IMR-90 (cell line): ENCODE data around the gene ETFDH. TPM values are rescaled to one million over a fixed set of nuclear protein-coding genes. Genes with fewer than 3 reads are reported as not detected.
A peak's percentile ranks its signal among the peaks of the same experiment; 100 is the strongest.

Experiments
- ATAC-seq: fragments of 200-7000 bp; cut with Tn5 transposase; 2 replicates; pipeline ENCODE4 v1.9.1; 2020; ENCODE audit warnings: low read depth, mild to moderate bottlenecking, moderate library complexity
- BruUV-seq: library from RNA; stranded (reverse); fragments of 400-500 nt; replicated peaks from 2 replicates; lab custom pipeline; 2021; lab: Mats Ljungman, UMichigan
- CTCF ChIA-PET: fragments of 300-600 bp; formaldehyde crosslinking; extraction: SDS; loops from one replicate; lab custom pipeline; 2021; ENCODE audit warnings: antibody characterized with exemption; lab: Yijun Ruan, JAX
- POLR2A ChIA-PET: fragments of 300-600 bp; sonication (Branson Sonifier 250); formaldehyde crosslinking; loops from one replicate; lab custom pipeline; 2022; ENCODE audit warnings: antibody characterized with exemption; ENCODE audit not compliant: unreplicated experiment; lab: Charles Lee
- DNase-seq: peaks from one replicate; pipeline ENCODE4 v3.0.0; 2013
- H2AFZ ChIP-seq: replicated peaks from 2 replicates; pipeline ENCODE3; 2013; ENCODE audit warnings: low read length, mild to moderate bottlenecking; ENCODE audit not compliant: poor library complexity
- H2AK5ac ChIP-seq: 2 replicates; pipeline ENCODE4 v1.6.1; 2013; ENCODE audit warnings: low read depth, low read length, inconsistent platforms
- H2AK9ac ChIP-seq: replicated peaks from 2 replicates; pipeline ENCODE3; 2013; ENCODE audit warnings: mild to moderate bottlenecking, low read depth, low read length, moderate library complexity; ENCODE audit not compliant: poor library complexity
- H2BK120ac ChIP-seq: 2 replicates; pipeline ENCODE4 v1.6.1; 2013; ENCODE audit warnings: low read depth, low read length, inconsistent platforms
- H2BK15ac ChIP-seq: 3 replicates; pipeline ENCODE4 v1.6.1; 2013; ENCODE audit warnings: low read depth, low read length, inconsistent platforms
- H2BK20ac ChIP-seq: 2 replicates; pipeline ENCODE4 v1.6.1; 2013; ENCODE audit warnings: low read depth, mild to moderate bottlenecking, inconsistent platforms, low read length, moderate library complexity
- H2BK5ac ChIP-seq: 2 replicates; pipeline ENCODE4 v1.6.1; 2013; ENCODE audit warnings: mild to moderate bottlenecking, low read depth, low read length, inconsistent platforms; ENCODE audit not compliant: poor library complexity, severe bottlenecking
- H3K14ac ChIP-seq: replicated peaks from 2 replicates; pipeline ENCODE4 v1.6.1; 2013; ENCODE audit warnings: low read depth, low read length, inconsistent platforms
- H3K18ac ChIP-seq: 2 replicates; pipeline ENCODE4 v1.6.1; 2013; ENCODE audit warnings: low read depth, low read length, control low read depth
- H3K23ac ChIP-seq: 2 replicates; pipeline ENCODE4 v1.6.1; 2013; ENCODE audit warnings: low read depth, low read length, inconsistent platforms
- H3K27ac ChIP-seq: 2 replicates; pipeline ENCODE4 v1.5.1; 2013; ENCODE audit warnings: mild to moderate bottlenecking, control low read depth, low read length; ENCODE audit not compliant: insufficient read depth
- H3K27me3 ChIP-seq: 2 replicates; pipeline ENCODE4 v1.6.1; 2013; ENCODE audit warnings: low read length; ENCODE audit not compliant: control insufficient read depth, insufficient read depth
- H3K36me3 ChIP-seq: 2 replicates; pipeline ENCODE4 v1.6.1; 2013; ENCODE audit warnings: low read length, mixed read lengths; ENCODE audit not compliant: control insufficient read depth, insufficient read depth
- H3K4ac ChIP-seq: 2 replicates; pipeline ENCODE4 v1.6.1; 2013; ENCODE audit warnings: low read depth, low read length, inconsistent platforms
- H3K4me1 ChIP-seq: 2 replicates; pipeline ENCODE4 v1.6.1; 2013; ENCODE audit warnings: low read length, mixed read lengths; ENCODE audit not compliant: control insufficient read depth, insufficient read depth
- H3K4me2 ChIP-seq: 2 replicates; pipeline ENCODE4 v1.6.1; 2013; ENCODE audit warnings: low read depth, mild to moderate bottlenecking, control low read depth, low read length, moderate library complexity
- H3K4me3 ChIP-seq: 2 replicates; pipeline ENCODE4 v1.5.1; 2013; ENCODE audit warnings: low read depth, mild to moderate bottlenecking, control low read depth, low read length, moderate library complexity; ENCODE audit not compliant: insufficient read depth
- H3K56ac ChIP-seq: 2 replicates; pipeline ENCODE4 v1.6.1; 2013; ENCODE audit warnings: low read length, inconsistent platforms; ENCODE audit not compliant: insufficient read depth; ENCODE audit errors: extremely low read depth
- H3K79me1 ChIP-seq, 2 experiments: 2 replicates each; pipeline ENCODE4 v1.6.1; 2013; ENCODE audit warnings: low read length in 2 of 2, inconsistent platforms in 1 of 2, low read depth in 1 of 2
- H3K9ac ChIP-seq: 2 replicates; pipeline ENCODE4 v1.6.1; 2013; ENCODE audit warnings: low read depth, low read length, control low read depth
- H3K9me1 ChIP-seq: 2 replicates; pipeline ENCODE4 v1.6.1; 2013; ENCODE audit warnings: low read length, inconsistent platforms; ENCODE audit not compliant: insufficient read depth
- H3K9me3 ChIP-seq: 2 replicates; pipeline ENCODE4 v1.6.1; 2013; ENCODE audit warnings: low read length; ENCODE audit not compliant: control insufficient read depth, insufficient read depth
- H4K20me1 ChIP-seq: 2 replicates; pipeline ENCODE4 v1.6.1; 2013; ENCODE audit warnings: low read length, inconsistent platforms; ENCODE audit not compliant: insufficient read depth
- H4K5ac ChIP-seq: 2 replicates; pipeline ENCODE4 v1.6.1; 2013; ENCODE audit warnings: mild to moderate bottlenecking, low read depth, low read length, control low read depth
- H4K8ac ChIP-seq, 2 experiments: 2 replicates each; pipeline ENCODE4 v1.6.1; 2013; ENCODE audit warnings: low read depth in 2 of 2, low read length in 2 of 2, control low read depth in 1 of 2, inconsistent platforms in 1 of 2
- H4K91ac ChIP-seq: 2 replicates; pipeline ENCODE4 v1.6.1; 2013; ENCODE audit warnings: low read depth, low read length, inconsistent platforms; ENCODE audit not compliant: insufficient read depth
- BHLHE40 ChIP-seq: fragments of 150-350 bp; IDR thresholded peaks from 2 replicates; pipeline ENCODE4 v1.6.1; 2016; ENCODE audit warnings: mild to moderate bottlenecking, low read depth, low read length
- CEBPB ChIP-seq: IDR thresholded peaks from 2 replicates; pipeline ENCODE4 v1.6.1; 2012; ENCODE audit warnings: low read depth, low read length, improper control_type of control experiment
- CHD1 ChIP-seq: IDR thresholded peaks from 2 replicates; pipeline ENCODE4 v1.6.1; 2012; ENCODE audit warnings: low read depth, low read length, improper control_type of control experiment
- ELK1 ChIP-seq: fragments of 150-350 bp; IDR thresholded peaks from 2 replicates; pipeline ENCODE4 v1.6.1; 2016; ENCODE audit warnings: low read depth, mild to moderate bottlenecking, low read length, moderate library complexity, borderline replicate concordance
- FOS ChIP-seq: fragments of 150-350 bp; IDR thresholded peaks from 2 replicates; pipeline ENCODE4 v1.6.1; 2016; ENCODE audit warnings: low read depth, low read length
- MAFK ChIP-seq: IDR thresholded peaks from 2 replicates; pipeline ENCODE4 v1.6.1; 2012; ENCODE audit warnings: low read depth, low read length, improper control_type of control experiment
- MAZ ChIP-seq: IDR thresholded peaks from 2 replicates; pipeline ENCODE4 v1.6.1; 2012; ENCODE audit warnings: low read depth, mild to moderate bottlenecking, low read length, improper control_type of control experiment, moderate library complexity, borderline replicate concordance
- POLR2A ChIP-seq: IDR thresholded peaks from 2 replicates; pipeline ENCODE4 v1.6.1; 2012; ENCODE audit warnings: mild to moderate bottlenecking, low read depth, low read length
- RCOR1 ChIP-seq: IDR thresholded peaks from 2 replicates; pipeline ENCODE4 v1.6.1; 2012; ENCODE audit warnings: mild to moderate bottlenecking, low read length, improper control_type of control experiment; ENCODE audit not compliant: insufficient replicate concordance
- RFX5 ChIP-seq: IDR thresholded peaks from 2 replicates; pipeline ENCODE4 v1.8.0; 2012; ENCODE audit warnings: low read depth, mild to moderate bottlenecking, low read length, moderate library complexity
- SMC3 ChIP-seq: fragments of 150-350 bp; IDR thresholded peaks from 2 replicates; pipeline ENCODE4 v1.6.1; 2016; ENCODE audit warnings: low read depth, mild to moderate bottlenecking, antibody characterized with exemption, low read length, moderate library complexity
- WGBS, 2 experiments: methylation state at CpG; one replicate each; pipeline versions ENCODE4 v1.1.5 to v1.1.7; 2013; ENCODE audit warnings: missing lambda C conversion rate in 2 of 2; ENCODE audit not compliant: insufficient read length in 1 of 2; ENCODE audit errors: extremely low coverage in 2 of 2; 5-methylcytosine and 5-hydroxymethylcytosine counted together
- dilution Hi-C: fragments of 300-500 bp; cut with HindIII; formaldehyde crosslinking; loops from one replicate; pipeline ENCODE4 v1.14.3; 2018; ENCODE audit warnings: low sequenced_read_pairs; ENCODE audit not compliant: unreplicated experiment
- in situ Hi-C: fragments of 300-500 bp; cut with MboI; formaldehyde crosslinking; loops from 3 replicates; pipeline ENCODE4 v1.14.3; 2019; ENCODE audit warnings: low sequenced_read_pairs, inconsistent platforms, mixed read lengths
- intact Hi-C: fragments of 100-400 bp; cut with micrococcal nuclease; formaldehyde crosslinking; loops from 2 replicates; pipeline ENCODE4 v1.10.0; 2022
- polyA plus RNA-seq, 3 experiments: library from polyadenylated mRNA; depleted of rRNA; stranded (reverse); fragments of >200 nt; gene quantifications; 2 replicates each; pipeline ENCODE4 v1.2.3, GENCODE V29; 2012; ENCODE audit warnings: low replicate concordance in 1 of 3
- total RNA-seq: library from RNA; depleted of rRNA; stranded (reverse); fragments of >200 nt; gene quantifications from 2 replicates; pipeline ENCODE4 v1.2.3, GENCODE V29; 2012

Gene ETFDH
- total and polyA plus RNA-seq, 2 of the 4 experiments (the other 2 are of a cell fraction), result 14.0 to 19.1 TPM

- no peaks in the 10 kb centered on the region for H3K36me3 ChIP-seq
- H3K4me3 ChIP-seq, result no peak overlapping the region
- ChIA-PET POLR2A (no interaction called here), CTCF (no interaction called here)
- no peak overlapping the region for H4K5ac ChIP-seq
- H3K4me1 ChIP-seq, result no peaks in the 10 kb centered on the region
- no peak overlapping the region for H4K8ac ChIP-seq
- peaks cover 10 to 26% of the 10 kb centered on the region in 2 experiments; a peak in 3 of 4 replicates for H3K79me1 ChIP-seq
- H3K9me1 ChIP-seq, result no peaks in the 10 kb centered on the region
- TF ChIP-seq RFX5 (no peak), POLR2A (no peak), CEBPB (no peak), RCOR1 (no peak), MAZ (no peak), FOS (no peak), CHD1 (no peak), ELK1 (no peak), BHLHE40 (no peak), MAFK (no peak), SMC3 (no peak)
- dilution Hi-C loops, result no loop called here
- no peak overlapping the region for H2BK15ac ChIP-seq
- H3K4ac ChIP-seq, result no peak overlapping the region
- H2AK5ac ChIP-seq, result no peak overlapping the region
- no peak overlapping the region for H2AK9ac ChIP-seq
- no CpG with 5 or more reads among the region's 3 CpGs for WGBS, 2 experiments
- H3K56ac ChIP-seq, result no peak overlapping the region
- in situ Hi-C loops, result no loop called here
- H2AFZ ChIP-seq, result no peak overlapping the region
- no peak overlapping the region for H3K23ac ChIP-seq
- no peaks in the 10 kb centered on the region for H4K20me1 ChIP-seq
- ATAC-seq, result no peak
- H2BK5ac ChIP-seq, result no peak overlapping the region
- H4K91ac ChIP-seq, result no peak overlapping the region
- BruUV-seq, result TSS peak; percentile 45
- H2BK120ac ChIP-seq, result no peak overlapping the region
- no peak overlapping the region for H3K14ac ChIP-seq
- no peak overlapping the region for H3K9ac ChIP-seq
- no peak overlapping the region for H2BK20ac ChIP-seq
- no peak overlapping the region for H3K27ac ChIP-seq
- H3K4me2 ChIP-seq, result no peak overlapping the region
- H3K27me3 ChIP-seq, result no peaks in the 10 kb centered on the region
- intact Hi-C loops, result no loop called here
- H3K18ac ChIP-seq, result no peak overlapping the region
- H3K9me3 ChIP-seq, result no peaks in the 10 kb centered on the region
- DNase-seq, result no peak
These were observed 1.5 kb downstream of the ETFDH start for GRCh38 chr4:158673633-158674032.
